SK-N-SH (cell line): ENCODE measurements around the gene HBB. TPM values are rescaled to one million over a fixed set of nuclear protein-coding genes. Genes with fewer than 3 reads are reported as not detected.

ENCODE experiments used
- CTCF ChIA-PET: fragments of 300-600, 350-600 bp; formaldehyde crosslinking; extraction: SDS; loops from one replicate; lab custom pipeline; 2021; lab: Yijun Ruan, JAX
- POLR2A ChIA-PET: fragments of 350-600 bp; sonication (Branson Sonifier 250); formaldehyde crosslinking; extraction: SDS; loops from one replicate; lab custom pipeline; 2020; ENCODE audit warnings: antibody characterized with exemption, inconsistent platforms; lab: Yijun Ruan, JAX
- DNase-seq: peaks from one replicate; pipeline ENCODE4 v3.0.0; 2012
- H2AFZ ChIP-seq: fragments of 200-600 bp; sonication (generic); 2 replicates; pipeline ENCODE4 v1.8.1; 2016; ENCODE audit warnings: antibody characterized with exemption, mild to moderate bottlenecking, low read depth
- H3F3A ChIP-seq: fragments of 200-600 bp; sonication (generic); replicated peaks from 2 replicates; pipeline ENCODE3; 2016; ENCODE audit warnings: antibody characterized with exemption, mild to moderate bottlenecking; ENCODE audit not compliant: insufficient read depth
- H3K27ac ChIP-seq, 2 experiments: fragments of 200-500 bp in 1 of 2; fragments of 200-600 bp in 1 of 2; sonication (Bioruptor generic) in 1 of 2; sonication (generic), shearing (Covaris generic) in 1 of 2; 2 replicates each; pipeline versions ENCODE4 v1.5.1 to v1.6.1; 2014 to 2016; ENCODE audit warnings: low read depth in 2 of 2, inconsistent platforms in 1 of 2, low read length in 1 of 2, mild to moderate bottlenecking in 1 of 2, mixed read lengths in 1 of 2
- H3K27me3 ChIP-seq: fragments of 200-600 bp; sonication (generic), shearing (Covaris generic); 2 replicates; pipeline ENCODE4 v1.6.1; 2016; ENCODE audit warnings: mixed run types; ENCODE audit not compliant: insufficient read depth
- H3K36me3 ChIP-seq, 2 experiments: fragments of 200-500 bp in 1 of 2; fragments of 200-600 bp in 1 of 2; sonication (Bioruptor generic) in 1 of 2; sonication (generic) in 1 of 2; replicated peaks in 1 of 2; 2 replicates each; pipeline versions ENCODE3 to v1.5.1; 2014 to 2016; ENCODE audit warnings: low read length in 1 of 2, mild to moderate bottlenecking in 1 of 2; ENCODE audit not compliant: insufficient read depth in 2 of 2, control insufficient read depth in 1 of 2
- H3K4me1 ChIP-seq, 2 experiments: fragments of 200-500 bp in 1 of 2; fragments of 200-600 bp in 1 of 2; sonication (Bioruptor generic) in 1 of 2; sonication (generic), shearing (Covaris generic) in 1 of 2; 2 replicates each; pipeline versions ENCODE4 v1.5.1 to v1.6.1; 2014 to 2016; ENCODE audit warnings: low read depth in 1 of 2, low read length in 1 of 2, mixed run types in 1 of 2; ENCODE audit not compliant: insufficient read depth in 2 of 2, control insufficient read depth in 1 of 2
- H3K4me2 ChIP-seq: fragments of 200-600 bp; sonication (generic), shearing (Covaris generic); 2 replicates; pipeline ENCODE4 v1.6.1; 2017; ENCODE audit warnings: mixed run types
- H3K4me3 ChIP-seq, 2 experiments: fragments of 200-500 bp in 1 of 2; fragments of 200-600 bp in 1 of 2; sonication (Bioruptor generic) in 1 of 2; sonication (generic), shearing (Covaris generic) in 1 of 2; 2 replicates each; pipeline versions ENCODE4 v1.5.1 to v1.8.1; 2014 to 2016; ENCODE audit warnings: low read depth in 2 of 2, inconsistent platforms in 1 of 2, low read length in 1 of 2, mild to moderate bottlenecking in 1 of 2, mixed read lengths in 1 of 2, moderate library complexity in 1 of 2
- H3K79me2 ChIP-seq: fragments of 200-600 bp; sonication (generic); 2 replicates; pipeline ENCODE4 v1.8.1; 2017; ENCODE audit warnings: mild to moderate bottlenecking; ENCODE audit not compliant: insufficient read depth
- H3K9ac ChIP-seq: fragments of 200-600 bp; sonication (generic); 2 replicates; pipeline ENCODE4 v1.6.1; 2017; ENCODE audit warnings: mixed run types
- H3K9me2 ChIP-seq: fragments of 200-600 bp; sonication (generic); 2 replicates; pipeline ENCODE4 v1.6.1; 2017; ENCODE audit warnings: mixed run types
- H3K9me3 ChIP-seq: fragments of 200-600 bp; sonication (generic); 2 replicates; pipeline ENCODE4 v1.6.1; 2017; ENCODE audit warnings: mixed run types, mild to moderate bottlenecking, moderate library complexity
- H4K20me1 ChIP-seq: fragments of 200-600 bp; sonication (generic); 2 replicates; pipeline ENCODE4 v1.6.1; 2017; ENCODE audit warnings: mild to moderate bottlenecking, mixed run types; ENCODE audit not compliant: insufficient read depth
- CHD2 ChIP-seq: fragments of 150-350 bp; IDR thresholded peaks from 2 replicates; pipeline ENCODE4 v1.6.1; 2018; ENCODE audit warnings: low read length; ENCODE audit not compliant: partially characterized antibody
- CTCF ChIP-seq: fragments of 200-600 bp; sonication (generic); IDR thresholded peaks from 2 replicates; pipeline ENCODE4 v1.6.1; 2017; ENCODE audit warnings: antibody characterized with exemption, mild to moderate bottlenecking, moderate library complexity
- ELF1 ChIP-seq: IDR thresholded peaks from 2 replicates; pipeline ENCODE4 v1.4.0; 2012
- EP300 ChIP-seq, 2 experiments: IDR thresholded peaks; 2 replicates each; pipeline versions ENCODE4 v1.4.0 to v1.6.1; 2012; ENCODE audit warnings: borderline replicate concordance in 1 of 2, low read depth in 1 of 2, low read length in 1 of 2
- EZH2phosphoT487 ChIP-seq: fragments of 200-600 bp; sonication (generic); IDR thresholded peaks from 2 replicates; pipeline ENCODE4 v1.6.1; 2017; ENCODE audit warnings: low read depth, mixed run types, mild to moderate bottlenecking, antibody characterized with exemption, moderate library complexity, borderline replicate concordance
- FOSL2 ChIP-seq: IDR thresholded peaks from 2 replicates; pipeline ENCODE4 v1.4.0; 2012; ENCODE audit warnings: low read depth, mild to moderate bottlenecking, moderate library complexity, borderline replicate concordance
- FOXJ3 ChIP-seq: sonication (generic); formaldehyde crosslinking; IDR thresholded peaks from 2 replicates; pipeline ENCODE4 v1.5.1; 2020; ENCODE audit warnings: mild to moderate bottlenecking, missing genetic modification reagents
- FOXM1 ChIP-seq: IDR thresholded peaks from 2 replicates; pipeline ENCODE4 v1.4.0; 2012; ENCODE audit warnings: low read depth, mild to moderate bottlenecking
- GABPA ChIP-seq: IDR thresholded peaks from 2 replicates; pipeline ENCODE4 v1.4.0; 2012; ENCODE audit warnings: low read depth, mild to moderate bottlenecking
- MAX ChIP-seq: IDR thresholded peaks from 2 replicates; pipeline ENCODE4 v1.4.0; 2012; ENCODE audit warnings: low read depth
- MXI1 ChIP-seq: IDR thresholded peaks from 2 replicates; pipeline ENCODE4 v1.6.1; 2012; ENCODE audit warnings: mild to moderate bottlenecking, low read depth, low read length, improper control_type of control experiment
- PBX3 ChIP-seq: IDR thresholded peaks from 2 replicates; pipeline ENCODE4; 2012
- POLR2AphosphoS5 ChIP-seq: IDR thresholded peaks from 2 replicates; pipeline ENCODE4 v1.6.1; 2012; ENCODE audit warnings: low read depth, low read length
- RCOR1 ChIP-seq: fragments of 150-350 bp; IDR thresholded peaks from 2 replicates; pipeline ENCODE4 v1.6.1; 2017; ENCODE audit warnings: antibody characterized with exemption, low read length
- RFX5 ChIP-seq: IDR thresholded peaks from 2 replicates; pipeline ENCODE4 v1.6.1; 2012; ENCODE audit warnings: mild to moderate bottlenecking, improper control_type of control experiment, low read length
- RXRA ChIP-seq: IDR thresholded peaks from 2 replicates; pipeline ENCODE4 v1.4.0; 2012; ENCODE audit warnings: low read depth, mild to moderate bottlenecking, borderline replicate concordance
- SMC3 ChIP-seq: IDR thresholded peaks from 2 replicates; pipeline ENCODE4 v1.6.1; 2012; ENCODE audit warnings: low read depth, low read length, improper control_type of control experiment
- TAF1 ChIP-seq: IDR thresholded peaks from 2 replicates; pipeline ENCODE4 v1.6.1; 2012; ENCODE audit warnings: low read depth, mild to moderate bottlenecking, low read length, moderate library complexity, borderline replicate concordance
- TCF12 ChIP-seq: IDR thresholded peaks from 2 replicates; pipeline ENCODE4 v1.4.0; 2012
- TEAD4 ChIP-seq: IDR thresholded peaks from 2 replicates; pipeline ENCODE4 v1.4.0; 2012; ENCODE audit warnings: mild to moderate bottlenecking, borderline replicate concordance; ENCODE audit not compliant: insufficient read depth
- YY1 ChIP-seq: IDR thresholded peaks from 2 replicates; pipeline ENCODE4 v1.4.0; 2012; ENCODE audit warnings: low read depth, mild to moderate bottlenecking
- WGBS: methylation state at CpG from one replicate; pipeline ENCODE4 v1.1.6; 2017; ENCODE audit warnings: low lambda C conversion rate; 5-methylcytosine and 5-hydroxymethylcytosine counted together
- polyA plus RNA-seq, 3 experiments: library from polyadenylated mRNA; depleted of rRNA; stranded (reverse); fragments of >200 nt; gene quantifications; 2 replicates each; pipeline ENCODE4 v1.2.3, GENCODE V29; 2012

Gene HBB
- polyA plus RNA-seq, 1 of the 3 experiments (the other 2 are of a cell fraction) = not detected

GRCh38 chr11:5240458-5240857 lies 13.6 kb upstream of the HBB start:
- Histone ChIP-seq H3K36me3 (no peaks in the 10 kb centered on the region), H3K27ac (no peak overlapping the region), H3K27me3 (no peaks in the 10 kb centered on the region; the same call in 1 of the 2 replicates), H2AFZ (no peak overlapping the region), H3F3A (no peaks in the 10 kb centered on the region), H3K4me3 (no peak overlapping the region), H3K79me2 (no peaks in the 10 kb centered on the region), H3K9me3 (no peaks in the 10 kb centered on the region), H3K4me1 (no peaks in the 10 kb centered on the region), H3K9ac (no peak overlapping the region), H3K9me2 (no peaks in the 10 kb centered on the region), H3K4me2 (no peak overlapping the region), H4K20me1 (no peaks in the 10 kb centered on the region)
- ChIA-PET CTCF (interaction anchor here (0.9 kb wide), 1 partner anchor 42 kb away, joined by 4 read pairs; no protein-coding TSS in a partner anchor), POLR2A (no interaction called here)
- 0% methylated on average over 2 of the region's 2 CpGs for WGBS
- no peak for DNase-seq
- TF ChIP-seq EP300 (IDR thresholded peaks at IDR 0.05; ENCODE audit: borderline replicate concordance in 1 of 2, low read depth in 1 of 2, low read length in 1 of 2) (no peak), SMC3 (no peak), CHD2 (no peak), TCF12 (no peak), GABPA (no peak), MXI1 (no peak), RCOR1 (no peak)

- 0% methylated on average over 1 of the region's 1 CpG for WGBS
- H3K4me2 ChIP-seq = no peak overlapping the region
- no peaks in the 10 kb centered on the region for H3K36me3 ChIP-seq
- no peak overlapping the region for H3K9ac ChIP-seq
- ChIA-PET CTCF (no interaction called here), POLR2A (no interaction called here)
- H3K9me2 ChIP-seq = no peaks in the 10 kb centered on the region
- no peak overlapping the region for H3K4me3 ChIP-seq
- no peak for DNase-seq
- H3K27me3 ChIP-seq = no peaks in the 10 kb centered on the region; the same call in 1 of the 2 replicates
- H3K27ac ChIP-seq = no peak overlapping the region
- no peaks in the 10 kb centered on the region for H3K4me1 ChIP-seq
- H3K9me3 ChIP-seq = no peaks in the 10 kb centered on the region
- H2AFZ ChIP-seq = no peak overlapping the region
- H3K79me2 ChIP-seq = no peaks in the 10 kb centered on the region
- TF ChIP-seq CTCF = no peak
- no peak for TF ChIP-seq RXRA
- no peak for TF ChIP-seq FOXJ3 (CRISPR knock-in tag)
- no peak for TF ChIP-seq POLR2AphosphoS5
- no peak for TF ChIP-seq ELF1
- no peak for TF ChIP-seq TEAD4
- no peak for TF ChIP-seq RFX5
- TF ChIP-seq YY1 = no peak
- no peak for TF ChIP-seq FOXM1
- no peak for TF ChIP-seq MAX
- no peak for TF ChIP-seq TAF1
- TF ChIP-seq TCF12 = no peak
- no peak for TF ChIP-seq PBX3
- no peak for TF ChIP-seq FOSL2
- TF ChIP-seq EZH2phosphoT487 = no peak
- H3F3A ChIP-seq = no peaks in the 10 kb centered on the region
- H4K20me1 ChIP-seq = no peaks in the 10 kb centered on the region
These were observed 13.2 kb upstream of the HBB start for GRCh38 chr11:5240056-5240455.
